Heart right ventricle (tissue), 16 donors: ENCODE results near the gene CNEP1R1. TPM values are rescaled to one million over a fixed set of nuclear protein-coding genes. Genes with fewer than 3 reads are reported as not detected.

ENCODE experiments used
- ATAC-seq, 8 donors: fragments of 200-7000 bp; cut with Tn5 transposase; one replicate each; pipeline ENCODE4 v1.9.1; 2020; ENCODE audit warnings: mild to moderate bottlenecking in 8 of 8, moderate library complexity in 8 of 8, moderate number of reproducible peaks in 1 of 8
- DNase-seq, 2 donors: peaks; one replicate each; pipeline ENCODE4 v3.0.0-alpha.2; 2020
- H3K27ac ChIP-seq, 10 donors: fragments of 200-600 bp; sonication (generic) in 2 of 10; one replicate each; pipeline versions ENCODE4 v1.5.0 to v1.8.0; 2020 to 2022; ENCODE audit warnings: mild to moderate bottlenecking in 3 of 10
- H3K27me3 ChIP-seq, 7 donors: fragments of 200-600 bp; one replicate each; pipeline ENCODE4 v1.8.0; 2021 to 2022; ENCODE audit warnings: mild to moderate bottlenecking in 2 of 7
- H3K36me3 ChIP-seq, 9 donors: fragments of 200-600 bp; sonication (generic) in 1 of 9; one replicate each; pipeline versions ENCODE4 v1.5.0 to v1.8.0; 2020 to 2022; ENCODE audit warnings: mild to moderate bottlenecking in 2 of 9
- H3K4me1 ChIP-seq, 9 donors: fragments of 200-600 bp; sonication (generic) in 1 of 9; one replicate each; pipeline versions ENCODE4 v1.5.0 to v1.8.0; 2020 to 2022; ENCODE audit warnings: mild to moderate bottlenecking in 4 of 9
- H3K4me3 ChIP-seq, 10 donors: fragments of 200-600 bp; sonication (generic) in 2 of 10; one replicate each; pipeline versions ENCODE4 v1.5.0 to v1.8.0; 2020 to 2022; ENCODE audit warnings: mild to moderate bottlenecking in 7 of 10, moderate library complexity in 2 of 10
- H3K9me3 ChIP-seq, 11 donors: fragments of 200-600 bp in 10 of 11; sonication (generic) in 2 of 11; one replicate each; pipeline versions ENCODE4 v1.5.0 to v1.8.0; 2013 to 2022; ENCODE audit warnings: mild to moderate bottlenecking in 2 of 11, control low read depth in 1 of 11, moderate library complexity in 1 of 11
- WGBS, 2 donors: extraction: QIAGEN DNeasy Blood & Tissue Kit; methylation state at CpG; one replicate each; pipeline ENCODE4 v1.1.7; 2013; ENCODE audit warnings: inconsistent platforms in 1 of 2; 5-methylcytosine and 5-hydroxymethylcytosine counted together
- intact Hi-C, 10 donors: fragments of 100-400 bp; cut with DNase I; formaldehyde crosslinking; loops; one replicate each; pipeline versions ENCODE4 v1.11.1 to v1.14.2; 2022
- long read RNA-seq, 3 donors: library from polyadenylated mRNA; unstranded; transcript quantifications; one replicate each; pipeline ENCODE4 v2.0.0, GENCODE V29; 2020 to 2021
- polyA plus RNA-seq, 2 donors: library from polyadenylated mRNA; stranded (reverse); fragments of 200-250 nt; gene quantifications; one replicate each; pipeline ENCODE4 v1.2.3, GENCODE V29; 2013
- total RNA-seq, 10 donors: library from RNA; stranded (reverse); fragmentation: NEBNext Ultra II Directional in 3 of 10; extraction: Animal tissue kit (Norgen Biotek cat#: 25700) in 3 of 10; gene quantifications; one replicate each; pipeline versions ENCODE4 v1.2.1 to v1.2.4, GENCODE V29; 2021 to 2023
- TF ChIP-seq, protein P1 (sequence below), 9 donors: fragments of 200-600 bp; sonication (generic) in 2 of 9; IDR thresholded peaks; one replicate each; pipeline versions ENCODE4 v1.5.0 to v1.8.0; 2021 to 2022; ENCODE audit warnings: antibody characterized with exemption in 9 of 9, mild to moderate bottlenecking in 5 of 9, moderate library complexity in 1 of 9
- donor health status: Arrhythmogenic right ventricular cardiomyopathy.
- donor health status: ischemic (EF 13 %, LVEDD 7.1; RV severe dilation, severe dysfunction).
- donor health status: healthy with polysubstance abuse.
- donor health status: DM: no; HTN: yes; CAD: no.
- donor health status: DM: no; HTN: no; CAD: no.
- donor health status: ischemic (EF 25% LVEDD 6.9; RV normal size, moderate dysfunction).
- donor health status: ischemic (EF 25% LVEDD 5.7; RV mildly dilated, moderate dysfunction).
- donor health status: healthy.
- donor health status: DM: yes; HTN: yes; CAD: no.
- donor health status: Ischemic cardiomyopathy.
- donor health status: ischemic (EF 35%, LVEDD 5.7; RV mildly dilated, moderate dysfunction).
- donor health status: nonischemic (EF 11% LVEDD 7.7; RV severe dilation, severe dysfunction).
- donor health status: DM: yes; HTN: yes; CAD: no.
- donor health status: PGD.
- donor health status: ischemic (EF 29% LVEDD 5.4; RV normal size, mild dysfunction).
- donor health status: nonischemic (EF 23%, LVEDD 6.1; RV moderate dilation, normal function).

The CNEP1R1 gene, protein sequence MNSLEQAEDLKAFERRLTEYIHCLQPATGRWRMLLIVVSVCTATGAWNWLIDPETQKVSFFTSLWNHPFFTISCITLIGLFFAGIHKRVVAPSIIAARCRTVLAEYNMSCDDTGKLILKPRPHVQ
- total RNA-seq (10 to 100 TPM; 12.4 to 20.6 (median 17.6) TPM), polyA plus RNA-seq (10 to 100 TPM in 1 of 2 donors, 1 to 10 TPM in 1; 9.7 to 22.4 TPM)
- long read RNA-seq, donor 1, transcript CNEP1R1-210 (5 exons, 1,992 nt) = major isoform, 10 of 32 reads
- long read RNA-seq, donor 1, transcript CNEP1R1-202 (6 exons, 2,117 nt) = major isoform, 10 of 32 reads
- long read RNA-seq, donor 1, partial matches to known transcripts = 2 of 32 reads
- long read RNA-seq, donor 1, other reads (novel, unspliced or antisense) = 4 of 32 reads
- long read RNA-seq, donor 2, transcript CNEP1R1-203 (7 exons, 2,965 nt) = minor isoform, 11 of 35 reads
- long read RNA-seq, donor 2, transcript CNEP1R1-202 (6 exons, 2,117 nt) = major isoform, 18 of 35 reads
- long read RNA-seq, donor 2, partial matches to known transcripts = 0 of 35 reads
- long read RNA-seq, donor 2, other reads (novel, unspliced or antisense) = 0 of 35 reads
- long read RNA-seq, donor 3, transcript CNEP1R1-202 (6 exons, 2,117 nt) = major isoform, 41 of 93 reads
- long read RNA-seq, donor 3, transcript CNEP1R1-210 (5 exons, 1,992 nt) = minor isoform, 16 of 93 reads
- long read RNA-seq, donor 3, transcript CNEP1R1-203 (7 exons, 2,965 nt) = minor isoform, 17 of 93 reads
- long read RNA-seq, donor 3, transcript CNEP1R1-201 (6 exons, 579 nt) = minor isoform, 13 of 93 reads
- long read RNA-seq, donor 3, partial matches to known transcripts = 1 of 93 reads
- long read RNA-seq, donor 3, other reads (novel, unspliced or antisense) = 5 of 93 reads

DNA sequence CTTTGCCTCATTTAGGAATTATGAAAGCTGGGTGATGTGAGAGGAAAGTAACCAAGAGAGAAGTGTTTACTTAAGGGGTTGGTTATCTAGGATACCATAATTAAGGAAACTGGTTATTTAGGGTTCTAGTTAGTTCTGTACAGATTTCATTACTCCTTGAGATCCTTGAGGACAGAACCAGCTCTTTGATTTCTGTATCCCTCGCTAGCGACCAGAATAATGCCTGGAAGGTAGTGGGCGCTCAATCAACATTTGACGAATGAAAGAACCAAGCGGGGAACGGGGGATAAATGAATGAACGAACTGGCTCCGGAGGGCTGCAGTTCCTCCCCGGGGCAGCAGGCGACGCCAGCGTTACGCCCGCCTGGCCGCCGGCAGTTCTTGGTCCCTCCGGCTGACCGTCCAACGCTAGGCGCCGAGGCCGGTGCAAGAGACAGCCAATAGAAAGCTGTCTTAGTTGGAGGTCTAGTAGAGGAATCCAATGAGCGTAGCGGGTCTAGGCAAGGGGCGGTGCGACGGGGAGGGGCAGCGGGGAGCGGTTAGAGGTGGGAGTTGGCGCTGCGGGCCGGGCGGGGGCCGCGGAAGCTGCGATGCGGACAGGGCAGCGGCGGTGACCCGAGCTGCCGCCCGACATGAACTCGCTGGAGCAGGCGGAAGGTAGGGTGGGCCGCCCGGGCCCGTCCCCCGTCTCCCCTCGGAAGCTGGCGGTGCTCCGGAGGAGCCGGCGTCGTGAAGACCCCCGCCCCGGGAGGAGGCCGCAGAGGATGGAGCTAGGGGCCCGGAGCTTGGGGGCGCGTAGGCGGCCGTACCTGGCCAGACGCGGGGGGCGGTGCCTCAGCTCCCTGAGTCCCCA, at the start of gene CNEP1R1:
Gene CNEP1R1, plus strand, starts transcription at position 542 of the 853 bp plus-strand sequence. Its CDS starts 91 bp downstream, at position 633.
- no peaks in the 10 kb centered on the region for H3K9me3 ChIP-seq
- DNase-seq = peak; percentile 93 to 96
- H3K4me1 ChIP-seq = peaks cover 0 to 31% (median 17%) of the 10 kb centered on the region in 9 donors
- TF ChIP-seq, protein P1, sequence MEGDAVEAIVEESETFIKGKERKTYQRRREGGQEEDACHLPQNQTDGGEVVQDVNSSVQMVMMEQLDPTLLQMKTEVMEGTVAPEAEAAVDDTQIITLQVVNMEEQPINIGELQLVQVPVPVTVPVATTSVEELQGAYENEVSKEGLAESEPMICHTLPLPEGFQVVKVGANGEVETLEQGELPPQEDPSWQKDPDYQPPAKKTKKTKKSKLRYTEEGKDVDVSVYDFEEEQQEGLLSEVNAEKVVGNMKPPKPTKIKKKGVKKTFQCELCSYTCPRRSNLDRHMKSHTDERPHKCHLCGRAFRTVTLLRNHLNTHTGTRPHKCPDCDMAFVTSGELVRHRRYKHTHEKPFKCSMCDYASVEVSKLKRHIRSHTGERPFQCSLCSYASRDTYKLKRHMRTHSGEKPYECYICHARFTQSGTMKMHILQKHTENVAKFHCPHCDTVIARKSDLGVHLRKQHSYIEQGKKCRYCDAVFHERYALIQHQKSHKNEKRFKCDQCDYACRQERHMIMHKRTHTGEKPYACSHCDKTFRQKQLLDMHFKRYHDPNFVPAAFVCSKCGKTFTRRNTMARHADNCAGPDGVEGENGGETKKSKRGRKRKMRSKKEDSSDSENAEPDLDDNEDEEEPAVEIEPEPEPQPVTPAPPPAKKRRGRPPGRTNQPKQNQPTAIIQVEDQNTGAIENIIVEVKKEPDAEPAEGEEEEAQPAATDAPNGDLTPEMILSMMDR (IDR thresholded peaks at IDR 0.05) = peak; percentile 97 to 100 (median 100)
- H3K27me3 ChIP-seq = no peaks in the 10 kb centered on the region
- 1% methylated on average over 57 to 65 of the region's 65 CpGs for WGBS, 2 donors
- intact Hi-C loops = loop anchor here in 8 of 10 donors (2.0 to 10.0 kb wide), 15 partner anchors 40 to 782 kb away; partner anchors contain the start of genes HEATR3 (in 3 of the 8), BRD7 (in 2 of the 8) and TENT4B (in 1 of the 8)
- peaks cover 0 to 27% (median 0%) of the 10 kb centered on the region in 9 donors for H3K36me3 ChIP-seq
- ATAC-seq = peak; percentile 100
- peak within 1 kb of the TSS; percentile 36 to 96 (median 90) for H3K27ac ChIP-seq
- peak within 1 kb of the TSS; percentile 80 to 100 (median 96) for H3K4me3 ChIP-seq

DNA sequence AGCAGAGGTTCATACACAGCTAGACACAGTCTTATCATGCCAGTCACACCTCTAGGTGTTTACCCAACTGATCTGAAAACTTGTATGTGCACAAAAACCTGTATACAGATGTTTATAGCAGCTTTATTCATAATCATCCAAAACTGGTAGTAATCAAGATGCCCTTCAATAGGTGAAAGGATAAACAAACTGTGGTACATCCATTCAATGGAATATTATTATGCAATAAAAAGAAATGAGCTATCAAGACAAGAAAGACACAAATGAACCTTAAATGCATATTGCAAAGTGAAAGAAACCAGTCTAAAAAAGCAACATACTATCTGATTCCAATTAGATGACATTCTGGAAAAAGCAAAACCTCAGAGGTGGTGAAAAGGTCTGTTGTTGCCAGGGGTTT, 47.6 kb upstream of the CNEP1R1 start:
- peaks cover 0 to 10% (median 0%) of the 10 kb centered on the region in 11 donors for H3K9me3 ChIP-seq
- no peak overlapping the region for H3K27ac ChIP-seq
- intact Hi-C loops = no loop called here
- H3K4me3 ChIP-seq = no peak overlapping the region
- H3K4me1 ChIP-seq = no peaks in the 10 kb centered on the region
- ATAC-seq (no peak), DNase-seq (no peak)
- no peaks in the 10 kb centered on the region for H3K36me3 ChIP-seq
- TF ChIP-seq, protein P1 (IDR thresholded peaks at IDR 0.05) = no peak
- peaks cover 0 to 3% (median 0%) of the 10 kb centered on the region in 7 donors for H3K27me3 ChIP-seq

DNA sequence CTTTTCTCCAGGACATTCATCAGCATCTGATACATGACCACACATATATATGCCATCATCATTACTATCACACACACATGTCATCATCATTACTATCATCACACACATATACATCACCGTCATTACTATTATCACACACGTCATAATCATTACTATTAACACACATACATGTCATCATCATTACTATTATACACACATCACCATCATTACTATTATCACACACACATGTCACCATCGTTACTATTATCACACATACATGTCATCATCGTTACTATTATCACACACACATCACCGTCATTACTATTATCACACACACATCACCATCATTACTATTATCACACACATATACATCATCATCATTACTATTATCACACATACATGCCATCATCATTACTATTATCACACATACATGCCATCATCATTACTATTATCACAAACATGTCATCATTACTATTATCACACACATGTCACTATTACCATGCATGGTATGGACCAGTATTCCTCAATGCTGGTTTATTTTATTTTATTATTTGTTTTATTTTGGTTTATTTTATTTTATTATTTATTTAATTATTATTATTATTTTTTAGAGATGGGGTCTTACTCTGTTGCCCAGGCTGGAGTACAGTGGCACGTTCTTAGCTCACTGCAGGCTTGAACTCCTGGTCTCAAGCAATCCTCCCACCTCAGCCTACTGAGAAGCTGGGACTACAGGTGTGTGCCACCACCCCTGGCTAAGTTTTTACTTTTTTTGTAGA, 46.3 kb upstream of the CNEP1R1 start:
- WGBS, 2 donors = 82 to 87% methylated on average over 6 of the region's 6 CpGs
- H3K36me3 ChIP-seq = no peaks in the 10 kb centered on the region
- intact Hi-C loops = no loop called here
- ATAC-seq (no peak), DNase-seq (no peak)
- TF ChIP-seq, protein P1 (IDR thresholded peaks at IDR 0.05) = no peak
- peaks cover 0 to 10% (median 0%) of the 10 kb centered on the region in 11 donors for H3K9me3 ChIP-seq
- H3K27me3 ChIP-seq = peaks cover 0 to 3% (median 0%) of the 10 kb centered on the region in 7 donors
- H3K27ac ChIP-seq = no peak overlapping the region
- H3K4me3 ChIP-seq = no peak overlapping the region
- H3K4me1 ChIP-seq = no peaks in the 10 kb centered on the region
